ENCODE data around the gene AKAP1.

The AKAP1 gene

GRCh38 chr17:57168695-57169094 is 83.6 kb downstream of the AKAP1 start:
- DNase-seq = no peak

DNA sequence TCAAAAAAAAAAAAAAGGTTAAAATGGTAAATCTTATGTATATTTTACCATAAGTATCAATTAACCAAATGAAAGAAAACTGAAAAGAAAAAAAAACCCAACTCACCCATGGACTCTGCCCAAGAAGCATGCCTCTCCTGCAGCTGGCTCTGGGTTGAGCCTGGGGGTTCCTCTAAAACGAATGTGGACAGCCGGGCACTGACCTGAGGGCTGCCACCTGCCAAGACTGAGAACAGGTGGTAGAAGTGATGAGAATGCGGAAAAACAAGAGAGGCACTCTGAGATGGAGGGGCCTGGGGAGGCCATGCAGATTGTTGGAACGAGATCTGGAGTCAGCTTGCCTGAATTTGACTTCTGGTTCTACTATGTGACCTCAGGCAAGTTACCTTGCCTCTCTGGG is 85.8 kb downstream of the AKAP1 start:
- no peak for DNase-seq

All from activated effector memory CD4-positive, alpha-beta T cell treated with Interleukin-2 at 50 U/mL for 16 hours (primary cell).